DND-41 (cell line): ENCODE measurements around the gene WNT10A.

ENCODE experiments used
- EZH2 ChIP-seq: IDR thresholded peaks from 3 replicates; pipeline ENCODE4 v1.6.1; 2012; ENCODE audit warnings: borderline replicate concordance, low read depth, mild to moderate bottlenecking, moderate library complexity, low read length, inconsistent platforms; ENCODE audit not compliant: severe bottlenecking
- TF ChIP-seq, protein P1 (sequence below): IDR thresholded peaks from 2 replicates; pipeline ENCODE4 v1.5.1; 2012; ENCODE audit warnings: borderline replicate concordance, low read length, moderate library complexity, mild to moderate bottlenecking; ENCODE audit not compliant: poor library complexity, severe bottlenecking; ENCODE audit errors: extremely low read depth

DNA sequence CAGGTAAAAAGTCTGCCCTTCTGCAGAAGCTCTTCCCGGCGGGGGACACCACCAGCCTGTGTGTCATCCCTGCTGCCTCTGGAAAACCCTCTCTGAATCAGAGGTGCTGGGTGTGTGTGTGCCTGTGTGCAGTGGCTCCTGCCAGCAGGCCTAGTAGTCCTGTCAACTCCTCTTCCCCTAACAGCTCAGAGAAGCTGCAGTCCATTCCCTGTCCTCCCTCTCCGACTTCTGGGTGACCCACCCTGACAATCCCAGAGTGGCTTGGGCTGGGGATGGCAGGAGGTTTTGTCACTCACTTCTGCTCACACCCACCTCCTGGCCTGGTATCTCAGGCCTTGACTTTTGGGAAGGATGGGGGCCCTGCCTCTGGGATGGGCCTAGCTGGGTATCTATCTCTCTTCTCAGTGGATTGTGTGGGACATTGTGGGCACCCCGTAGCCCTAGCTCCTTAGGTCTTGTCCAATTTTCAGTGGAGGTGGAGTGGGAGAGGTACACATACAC lies 2.3 kb downstream of the WNT10A start:
- TF ChIP-seq, protein P1, sequence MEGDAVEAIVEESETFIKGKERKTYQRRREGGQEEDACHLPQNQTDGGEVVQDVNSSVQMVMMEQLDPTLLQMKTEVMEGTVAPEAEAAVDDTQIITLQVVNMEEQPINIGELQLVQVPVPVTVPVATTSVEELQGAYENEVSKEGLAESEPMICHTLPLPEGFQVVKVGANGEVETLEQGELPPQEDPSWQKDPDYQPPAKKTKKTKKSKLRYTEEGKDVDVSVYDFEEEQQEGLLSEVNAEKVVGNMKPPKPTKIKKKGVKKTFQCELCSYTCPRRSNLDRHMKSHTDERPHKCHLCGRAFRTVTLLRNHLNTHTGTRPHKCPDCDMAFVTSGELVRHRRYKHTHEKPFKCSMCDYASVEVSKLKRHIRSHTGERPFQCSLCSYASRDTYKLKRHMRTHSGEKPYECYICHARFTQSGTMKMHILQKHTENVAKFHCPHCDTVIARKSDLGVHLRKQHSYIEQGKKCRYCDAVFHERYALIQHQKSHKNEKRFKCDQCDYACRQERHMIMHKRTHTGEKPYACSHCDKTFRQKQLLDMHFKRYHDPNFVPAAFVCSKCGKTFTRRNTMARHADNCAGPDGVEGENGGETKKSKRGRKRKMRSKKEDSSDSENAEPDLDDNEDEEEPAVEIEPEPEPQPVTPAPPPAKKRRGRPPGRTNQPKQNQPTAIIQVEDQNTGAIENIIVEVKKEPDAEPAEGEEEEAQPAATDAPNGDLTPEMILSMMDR: no peak
- no peak for TF ChIP-seq EZH2
